ENCODE results near the gene GRP.
A peak's percentile ranks its signal among the peaks of the same experiment; 100 is the strongest.

The GRP gene

GRCh38 chr18:59269563-59270119, 49.7 kb downstream of the GRP start:
- H3K36me3 ChIP-seq (ENCODE audit: control insufficient read depth, insufficient read depth, low read length): no peaks in the 10 kb centered on the region
- H3K9ac ChIP-seq (ENCODE audit: low read depth, low read length): no peak overlapping the region
- H3K4me3 ChIP-seq (ENCODE audit: low read depth, low read length): peak overlapping the region; percentile 53
- H3K27me3 ChIP-seq (ENCODE audit: control insufficient read depth, insufficient read depth, low read length): peaks cover 93% of the 10 kb centered on the region
- H3K9me3 ChIP-seq (ENCODE audit: control insufficient read depth, insufficient read depth, low read length): no peaks in the 10 kb centered on the region
- peaks cover 9% of the 10 kb centered on the region for H3K4me1 ChIP-seq (ENCODE audit: control insufficient read depth, insufficient read depth, low read length)

GRCh38 chr18:59270689-59271257, 50.8 kb downstream of the GRP start:
- H3K9me3 ChIP-seq (ENCODE audit: control insufficient read depth, insufficient read depth, low read length): no peaks in the 10 kb centered on the region
- H3K27me3 ChIP-seq (ENCODE audit: control insufficient read depth, insufficient read depth, low read length): peaks cover 93% of the 10 kb centered on the region
- peak overlapping the region; percentile 16 for H3K4me3 ChIP-seq (ENCODE audit: low read depth, low read length)
- no peak overlapping the region for H3K9ac ChIP-seq (ENCODE audit: low read depth, low read length)
- H3K4me1 ChIP-seq (ENCODE audit: control insufficient read depth, insufficient read depth, low read length): peaks cover 9% of the 10 kb centered on the region
- no peaks in the 10 kb centered on the region for H3K36me3 ChIP-seq (ENCODE audit: control insufficient read depth, insufficient read depth, low read length)

GRCh38 chr18:59271606-59272220, 51.8 kb downstream of the GRP start:
- H3K9me3 ChIP-seq (ENCODE audit: control insufficient read depth, insufficient read depth, low read length): no peaks in the 10 kb centered on the region
- peaks cover 93% of the 10 kb centered on the region for H3K27me3 ChIP-seq (ENCODE audit: control insufficient read depth, insufficient read depth, low read length)
- no peak overlapping the region for H3K9ac ChIP-seq (ENCODE audit: low read depth, low read length)
- H3K36me3 ChIP-seq (ENCODE audit: control insufficient read depth, insufficient read depth, low read length): no peaks in the 10 kb centered on the region
- peaks cover 13% of the 10 kb centered on the region for H3K4me1 ChIP-seq (ENCODE audit: control insufficient read depth, insufficient read depth, low read length)
- peak overlapping the region; percentile 60 for H3K4me3 ChIP-seq (ENCODE audit: low read depth, low read length)

- Histone ChIP-seq H3K4me3 (ENCODE audit: low read depth, low read length) (peak overlapping the region; percentile 60), H3K4me1 (ENCODE audit: control insufficient read depth, insufficient read depth, low read length) (peaks cover 13% of the 10 kb centered on the region), H3K27me3 (ENCODE audit: control insufficient read depth, insufficient read depth, low read length) (peaks cover 93% of the 10 kb centered on the region), H3K9ac (ENCODE audit: low read depth, low read length) (no peak overlapping the region), H3K9me3 (ENCODE audit: control insufficient read depth, insufficient read depth, low read length) (no peaks in the 10 kb centered on the region), H3K36me3 (ENCODE audit: control insufficient read depth, insufficient read depth, low read length) (no peaks in the 10 kb centered on the region)
Observed at GRCh38 chr18:59272221-59272888, 52.4 kb downstream of the GRP start.

- H3K36me3 ChIP-seq (ENCODE audit: control insufficient read depth, insufficient read depth, low read length): no peaks in the 10 kb centered on the region
- H3K4me3 ChIP-seq (ENCODE audit: low read depth, low read length): peak within 1 kb of the TSS; percentile 67
- no peak within 1 kb of the TSS for H3K9ac ChIP-seq (ENCODE audit: low read depth, low read length)
- H3K27me3 ChIP-seq (ENCODE audit: control insufficient read depth, insufficient read depth, low read length): peaks cover 93% of the 10 kb centered on the region
- peaks cover 13% of the 10 kb centered on the region for H3K4me1 ChIP-seq (ENCODE audit: control insufficient read depth, insufficient read depth, low read length)
- no peaks in the 10 kb centered on the region for H3K9me3 ChIP-seq (ENCODE audit: control insufficient read depth, insufficient read depth, low read length)
Observed at GRCh38 chr18:59272891-59273758, 53.2 kb downstream of the GRP start, which contains the start of gene RAX. RAX (minus strand) TSS chr18:59273454; CDS start chr18:59273206, 248 bp downstream.

- no peaks in the 10 kb centered on the region for H3K36me3 ChIP-seq (ENCODE audit: control insufficient read depth, insufficient read depth, low read length)
- peaks cover 11% of the 10 kb centered on the region for H3K4me1 ChIP-seq (ENCODE audit: control insufficient read depth, insufficient read depth, low read length)
- no peaks in the 10 kb centered on the region for H3K9me3 ChIP-seq (ENCODE audit: control insufficient read depth, insufficient read depth, low read length)
- H3K9ac ChIP-seq (ENCODE audit: low read depth, low read length): no peak overlapping the region
- H3K27me3 ChIP-seq (ENCODE audit: control insufficient read depth, insufficient read depth, low read length): peaks cover 94% of the 10 kb centered on the region
- H3K4me3 ChIP-seq (ENCODE audit: low read depth, low read length): peak overlapping the region; percentile 67
Observed at GRCh38 chr18:59273759-59274532, 54.0 kb downstream of the GRP start.

GRCh38 chr18:59274533-59274928, 54.6 kb downstream of the GRP start:
- Histone ChIP-seq H3K4me1 (ENCODE audit: control insufficient read depth, insufficient read depth, low read length) (peaks cover 11% of the 10 kb centered on the region), H3K4me3 (ENCODE audit: low read depth, low read length) (peak overlapping the region; percentile 67), H3K36me3 (ENCODE audit: control insufficient read depth, insufficient read depth, low read length) (no peaks in the 10 kb centered on the region), H3K9ac (ENCODE audit: low read depth, low read length) (no peak overlapping the region), H3K27me3 (ENCODE audit: control insufficient read depth, insufficient read depth, low read length) (peaks cover 97% of the 10 kb centered on the region), H3K9me3 (ENCODE audit: control insufficient read depth, insufficient read depth, low read length) (no peaks in the 10 kb centered on the region)

- Histone ChIP-seq H3K4me3 (ENCODE audit: low read depth, low read length) (peak overlapping the region; percentile 1), H3K9me3 (ENCODE audit: control insufficient read depth, insufficient read depth, low read length) (no peaks in the 10 kb centered on the region), H3K36me3 (ENCODE audit: control insufficient read depth, insufficient read depth, low read length) (no peaks in the 10 kb centered on the region), H3K4me1 (ENCODE audit: control insufficient read depth, insufficient read depth, low read length) (peaks cover 8% of the 10 kb centered on the region), H3K27me3 (ENCODE audit: control insufficient read depth, insufficient read depth, low read length) (peaks cover 96% of the 10 kb centered on the region), H3K9ac (ENCODE audit: low read depth, low read length) (no peak overlapping the region)
Observed at GRCh38 chr18:59275406-59275949, 55.5 kb downstream of the GRP start.

- Histone ChIP-seq H3K9me3 (ENCODE audit: control insufficient read depth, insufficient read depth, low read length) (no peaks in the 10 kb centered on the region), H3K4me1 (ENCODE audit: control insufficient read depth, insufficient read depth, low read length) (peaks cover 4% of the 10 kb centered on the region), H3K4me3 (ENCODE audit: low read depth, low read length) (peak overlapping the region; percentile 1), H3K9ac (ENCODE audit: low read depth, low read length) (no peak overlapping the region), H3K36me3 (ENCODE audit: control insufficient read depth, insufficient read depth, low read length) (no peaks in the 10 kb centered on the region), H3K27me3 (ENCODE audit: control insufficient read depth, insufficient read depth, low read length) (peaks cover 96% of the 10 kb centered on the region)
Observed at GRCh38 chr18:59276047-59276446, 56.1 kb downstream of the GRP start.

GRCh38 chr18:59278793-59279192, 58.8 kb downstream of the GRP start:
- Histone ChIP-seq H3K36me3 (ENCODE audit: control insufficient read depth, insufficient read depth, low read length) (no peaks in the 10 kb centered on the region), H3K4me1 (ENCODE audit: control insufficient read depth, insufficient read depth, low read length) (peaks cover 4% of the 10 kb centered on the region), H3K4me3 (ENCODE audit: low read depth, low read length) (no peak overlapping the region), H3K27me3 (ENCODE audit: control insufficient read depth, insufficient read depth, low read length) (peaks cover 83% of the 10 kb centered on the region), H3K9me3 (ENCODE audit: control insufficient read depth, insufficient read depth, low read length) (no peaks in the 10 kb centered on the region), H3K9ac (ENCODE audit: low read depth, low read length) (no peak overlapping the region)

Measured in iPS-15b (cell line).